GM23248 (cell line): ENCODE data around the gene EFCC1.

Experiments used
- EZH2 ChIP-seq: fragments of 200-600 bp; sonication (generic); IDR thresholded peaks from 2 replicates; pipeline ENCODE4 v1.6.1; 2018; ENCODE audit warnings: antibody characterized with exemption, mild to moderate bottlenecking; ENCODE audit not compliant: insufficient read depth, poor library complexity, severe bottlenecking
- EZH2phosphoT487 ChIP-seq: fragments of 200-600 bp; sonication (generic); IDR thresholded peaks from 2 replicates; pipeline ENCODE4 v1.6.1; 2018; ENCODE audit warnings: antibody characterized with exemption, moderate library complexity, mild to moderate bottlenecking, low read depth; ENCODE audit not compliant: insufficient read depth

DNA sequence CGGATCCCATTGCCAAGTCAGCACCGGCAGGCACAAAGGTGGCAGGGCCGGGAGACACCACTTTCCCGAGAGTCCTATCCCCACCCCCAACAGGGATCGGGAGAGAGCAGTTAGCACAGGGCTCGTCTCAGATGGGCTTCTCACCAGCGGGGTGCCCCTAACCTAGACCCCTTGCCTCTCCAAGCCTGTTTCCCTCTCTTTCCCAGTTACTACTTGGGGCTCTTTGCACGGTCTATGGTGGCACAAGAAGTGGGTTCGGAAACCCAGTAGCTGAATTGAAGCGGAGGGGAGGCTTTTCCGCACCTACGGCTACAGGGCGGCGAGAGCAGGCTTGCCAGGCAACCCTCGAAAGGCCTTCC is 383 bp upstream of the EFCC1 start:
- no peak for TF ChIP-seq EZH2phosphoT487
- no peak for TF ChIP-seq EZH2
